ES-I3 (cell line): Measurements from ENCODE around the gene KLHL35.

Experiments
- H3K36me3 ChIP-seq: 2 replicates; pipeline ENCODE4 v1.6.1; 2013; ENCODE audit warnings: mild to moderate bottlenecking, low read length, control low read depth, moderate library complexity; ENCODE audit not compliant: insufficient read depth
- H3K4me1 ChIP-seq: 2 replicates; pipeline ENCODE4 v1.6.1; 2013; ENCODE audit warnings: mild to moderate bottlenecking, control low read depth, low read length; ENCODE audit not compliant: insufficient read depth
- H3K9ac ChIP-seq: 2 replicates; pipeline ENCODE4 v1.6.1; 2013; ENCODE audit warnings: low read depth, mild to moderate bottlenecking, low read length, moderate library complexity
- H3K9me3 ChIP-seq: 2 replicates; pipeline ENCODE4 v1.6.1; 2013; ENCODE audit warnings: mild to moderate bottlenecking, low read length, moderate library complexity; ENCODE audit not compliant: control insufficient read depth, insufficient read depth

Gene KLHL35

GRCh38 chr11:75461151-75461550 is 28.1 kb upstream of the KLHL35 start:
- no peaks in the 10 kb centered on the region; the same call in 1 of the 2 replicates for H3K36me3 ChIP-seq
- peaks cover 25% of the 10 kb centered on the region for H3K4me1 ChIP-seq
- H3K9me3 ChIP-seq = no peaks in the 10 kb centered on the region
- no peak overlapping the region for H3K9ac ChIP-seq

DNA sequence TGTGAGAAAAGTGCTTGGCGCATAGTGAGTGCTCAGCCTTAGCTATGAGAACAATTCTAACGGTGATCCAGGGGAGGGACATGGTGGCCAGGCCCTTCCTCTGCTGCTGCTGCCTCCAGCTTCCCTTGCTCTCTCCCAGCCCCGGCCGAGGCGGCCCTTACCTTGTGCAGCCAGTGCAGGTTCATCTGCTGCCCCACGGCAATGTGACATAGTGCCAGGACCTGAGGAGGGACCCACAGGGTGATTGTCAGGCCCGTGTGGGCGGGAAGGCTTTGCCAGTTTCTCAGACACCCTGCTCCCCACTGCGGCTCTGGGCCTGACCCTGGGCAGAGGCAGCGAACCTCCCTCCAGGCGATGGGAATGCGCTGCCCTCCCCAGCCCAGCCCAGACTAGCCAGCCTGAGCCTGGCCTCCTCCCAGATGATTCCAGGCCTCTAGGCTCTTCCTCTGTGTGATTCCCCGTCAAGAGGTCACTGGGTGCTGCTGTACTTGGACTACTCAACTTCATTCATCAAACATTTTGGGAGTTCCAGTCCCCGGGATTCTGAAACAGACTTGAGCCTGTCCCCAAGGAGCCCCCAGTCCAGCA is 23.7 kb upstream of the KLHL35 start:
- Histone ChIP-seq H3K9me3 (no peaks in the 10 kb centered on the region), H3K9ac (no peak overlapping the region), H3K4me1 (peaks cover 3% of the 10 kb centered on the region), H3K36me3 (peaks cover 6% of the 10 kb centered on the region; the same call in 1 of the 2 replicates)

GRCh38 chr11:75454987-75455386 is 22.0 kb upstream of the KLHL35 start:
- H3K9ac ChIP-seq = no peak overlapping the region
- no peaks in the 10 kb centered on the region for H3K9me3 ChIP-seq
- peaks cover 6% of the 10 kb centered on the region; the same call in 1 of the 2 replicates for H3K36me3 ChIP-seq
- H3K4me1 ChIP-seq = no peaks in the 10 kb centered on the region

GRCh38 chr11:75453916-75454655 is 21.1 kb upstream of the KLHL35 start:
- H3K9me3 ChIP-seq = no peaks in the 10 kb centered on the region
- no peak overlapping the region for H3K9ac ChIP-seq
- peaks cover 6% of the 10 kb centered on the region; the same call in 1 of the 2 replicates for H3K36me3 ChIP-seq
- no peaks in the 10 kb centered on the region for H3K4me1 ChIP-seq

GRCh38 chr11:75450826-75451821 is 18.1 kb upstream of the KLHL35 start:
- Histone ChIP-seq H3K36me3 (peaks cover 6% of the 10 kb centered on the region; the same call in 1 of the 2 replicates), H3K9ac (no peak overlapping the region), H3K9me3 (no peaks in the 10 kb centered on the region), H3K4me1 (no peaks in the 10 kb centered on the region)

GRCh38 chr11:75450236-75450635 is 17.2 kb upstream of the KLHL35 start:
- H3K4me1 ChIP-seq = no peaks in the 10 kb centered on the region
- no peak overlapping the region for H3K9ac ChIP-seq
- H3K36me3 ChIP-seq = peaks cover 6% of the 10 kb centered on the region; the same call in 1 of the 2 replicates
- H3K9me3 ChIP-seq = no peaks in the 10 kb centered on the region

DNA sequence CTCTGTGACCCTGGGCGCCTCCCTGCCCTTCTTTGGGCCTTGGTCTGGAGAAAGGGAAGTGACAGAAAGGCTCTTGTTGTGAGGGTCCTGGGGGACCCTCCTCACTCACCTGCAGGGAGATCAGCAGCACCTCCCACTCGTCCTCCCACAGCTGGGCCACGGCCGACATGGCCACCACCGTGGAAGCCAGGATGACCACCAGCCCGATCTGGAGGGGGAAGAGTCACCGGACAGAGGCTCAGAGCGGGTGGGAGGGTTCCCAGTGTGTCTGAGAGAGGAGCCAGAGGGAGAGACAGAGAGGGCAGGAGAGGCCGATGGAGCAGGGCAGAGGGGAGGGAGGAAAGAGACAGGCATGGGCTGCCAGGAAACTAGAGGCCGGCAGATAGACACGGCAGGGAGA is 16.8 kb upstream of the KLHL35 start:
- H3K9me3 ChIP-seq = no peaks in the 10 kb centered on the region
- H3K9ac ChIP-seq = no peak overlapping the region
- no peaks in the 10 kb centered on the region for H3K4me1 ChIP-seq
- H3K36me3 ChIP-seq = peaks cover 6% of the 10 kb centered on the region; the same call in 1 of the 2 replicates

DNA sequence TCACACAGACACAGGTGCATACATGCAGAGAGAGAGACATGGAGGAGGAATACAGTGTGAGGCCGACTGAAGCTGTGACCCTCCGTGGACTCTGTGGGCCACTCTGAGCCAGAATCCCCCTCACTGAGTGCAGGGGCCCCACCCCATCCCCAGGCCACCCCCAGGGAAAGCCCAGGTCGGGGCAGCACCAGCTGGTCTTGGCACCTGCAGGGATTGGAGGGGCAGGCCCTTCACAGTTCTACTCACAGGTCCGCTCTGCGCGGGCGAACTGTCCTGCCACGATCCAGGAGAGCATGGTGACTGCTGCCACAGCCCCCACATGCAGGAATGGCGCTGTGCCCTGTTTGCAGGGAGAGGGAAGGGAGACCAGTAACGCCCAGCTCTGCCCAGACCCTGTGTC is 16.3 kb upstream of the KLHL35 start:
- H3K4me1 ChIP-seq = no peaks in the 10 kb centered on the region
- peaks cover 6% of the 10 kb centered on the region; the same call in 1 of the 2 replicates for H3K36me3 ChIP-seq
- H3K9me3 ChIP-seq = no peaks in the 10 kb centered on the region
- no peak overlapping the region for H3K9ac ChIP-seq

- Histone ChIP-seq H3K9ac (no peak overlapping the region), H3K36me3 (peaks cover 3% of the 10 kb centered on the region; the same call in 1 of the 2 replicates), H3K9me3 (no peaks in the 10 kb centered on the region), H3K4me1 (no peaks in the 10 kb centered on the region)
Observed at GRCh38 chr11:75447415-75447814, 14.4 kb upstream of the KLHL35 start.

- H3K9ac ChIP-seq = no peak overlapping the region
- H3K9me3 ChIP-seq = no peaks in the 10 kb centered on the region
- no peaks in the 10 kb centered on the region for H3K36me3 ChIP-seq
- H3K4me1 ChIP-seq = no peaks in the 10 kb centered on the region
Observed at GRCh38 chr11:75445315-75445953, 12.4 kb upstream of the KLHL35 start.

DNA sequence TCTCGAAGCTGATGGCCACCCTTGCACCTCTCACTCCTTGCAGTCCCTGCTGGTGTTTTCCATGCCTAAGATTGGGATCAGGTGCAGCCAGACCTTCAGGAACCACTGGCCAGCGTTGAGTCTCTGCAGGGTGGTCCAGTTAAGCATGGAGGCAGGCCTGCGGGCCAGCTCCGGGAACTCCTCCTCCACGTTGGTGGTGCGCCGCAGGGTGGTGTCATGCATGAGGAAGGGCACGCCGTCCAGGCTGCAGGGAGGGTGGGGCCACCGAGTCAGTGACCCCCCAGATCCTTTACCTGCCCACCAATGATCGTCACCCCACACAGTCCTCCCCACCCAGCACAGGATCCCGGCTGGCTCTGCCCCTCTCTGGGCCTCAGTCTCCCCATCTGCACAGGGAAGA is 10.0 kb upstream of the KLHL35 start:
- H3K9ac ChIP-seq = no peak overlapping the region
- H3K4me1 ChIP-seq = no peaks in the 10 kb centered on the region
- H3K36me3 ChIP-seq = no peaks in the 10 kb centered on the region
- no peaks in the 10 kb centered on the region for H3K9me3 ChIP-seq

DNA sequence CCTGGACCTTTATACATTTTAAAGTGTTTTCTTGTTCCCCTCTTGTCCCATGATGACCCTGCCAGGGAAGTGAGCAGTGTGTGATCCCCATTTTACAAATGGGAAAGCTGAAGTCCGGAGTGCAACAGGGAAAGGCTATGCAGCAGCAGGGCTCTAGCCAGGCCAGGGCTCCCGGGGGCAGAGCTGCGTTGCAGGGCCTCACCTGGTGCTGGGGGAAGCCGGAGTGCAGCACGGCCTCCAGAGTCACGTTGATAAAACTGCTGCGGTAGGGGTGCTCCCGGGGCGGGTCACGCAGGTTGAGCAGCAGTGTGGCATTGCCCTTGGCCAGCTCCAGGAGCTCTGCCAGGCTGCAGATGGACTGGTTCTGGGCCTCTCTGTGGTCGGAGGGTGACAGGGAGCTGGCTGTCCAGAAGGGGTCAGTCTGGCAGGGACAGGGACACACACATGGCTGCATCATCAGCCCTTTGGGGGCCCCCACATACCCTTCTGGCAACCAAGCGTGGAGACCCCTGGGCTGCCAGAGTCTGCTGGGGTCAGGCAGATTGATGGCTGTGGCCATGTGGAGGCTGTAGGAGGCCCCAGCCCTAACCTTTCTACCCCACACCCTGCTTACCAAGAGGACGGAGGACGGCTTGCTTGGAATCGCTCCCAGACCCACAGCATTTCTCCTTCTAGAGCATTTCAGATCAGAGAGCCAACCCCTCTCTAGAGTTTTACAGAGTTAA is 9.3 kb upstream of the KLHL35 start:
- no peaks in the 10 kb centered on the region for H3K36me3 ChIP-seq
- no peaks in the 10 kb centered on the region for H3K9me3 ChIP-seq
- no peaks in the 10 kb centered on the region for H3K4me1 ChIP-seq
- no peak overlapping the region for H3K9ac ChIP-seq

DNA sequence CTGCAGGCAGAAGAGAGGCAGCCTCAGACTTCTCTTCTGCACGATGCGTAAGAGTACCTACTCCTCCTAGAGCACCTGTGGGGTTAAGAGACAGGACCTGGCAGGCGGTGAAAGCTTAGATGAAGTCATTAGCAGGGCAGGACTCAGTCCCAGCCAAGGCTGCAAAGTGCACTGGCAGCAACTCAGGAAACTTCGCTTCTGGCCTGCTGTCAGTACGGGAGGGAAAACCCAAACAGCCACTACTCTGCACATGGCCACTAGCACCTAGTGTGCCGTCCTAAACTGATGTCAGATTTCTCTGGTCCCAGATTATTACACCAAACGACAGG is 8.8 kb upstream of the KLHL35 start:
- H3K4me1 ChIP-seq = no peaks in the 10 kb centered on the region
- H3K9me3 ChIP-seq = no peaks in the 10 kb centered on the region
- no peaks in the 10 kb centered on the region for H3K36me3 ChIP-seq
- no peak overlapping the region for H3K9ac ChIP-seq
